ENCODE data around the gene MICU2.

The MICU2 gene

DNA sequence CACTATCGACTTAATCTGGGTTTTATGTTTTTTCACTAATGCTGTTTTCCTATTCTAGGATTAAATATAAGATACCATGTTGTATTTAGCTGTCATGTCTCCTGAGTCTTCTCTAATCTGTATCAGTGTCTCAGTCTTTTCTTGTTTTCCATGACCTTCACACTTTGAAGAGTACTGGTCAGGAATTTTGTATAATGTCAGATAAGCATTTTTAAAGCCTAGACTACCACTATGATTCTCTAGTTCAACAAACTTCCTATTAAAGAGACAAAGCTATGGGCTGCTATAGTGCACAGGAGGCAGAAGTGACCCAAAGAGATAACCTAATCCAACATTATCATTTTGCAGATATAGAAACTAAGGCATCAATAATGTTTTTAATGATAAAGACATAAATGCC lies 81.8 kb downstream of the MICU2 start:
- in situ Hi-C loops (cut with MboI; ENCODE audit: low pct_unique_long_range_greater_than_20kb, low sequenced_read_pairs, unreplicated experiment) = no loop called here
- TF ChIP-seq, protein P1, sequence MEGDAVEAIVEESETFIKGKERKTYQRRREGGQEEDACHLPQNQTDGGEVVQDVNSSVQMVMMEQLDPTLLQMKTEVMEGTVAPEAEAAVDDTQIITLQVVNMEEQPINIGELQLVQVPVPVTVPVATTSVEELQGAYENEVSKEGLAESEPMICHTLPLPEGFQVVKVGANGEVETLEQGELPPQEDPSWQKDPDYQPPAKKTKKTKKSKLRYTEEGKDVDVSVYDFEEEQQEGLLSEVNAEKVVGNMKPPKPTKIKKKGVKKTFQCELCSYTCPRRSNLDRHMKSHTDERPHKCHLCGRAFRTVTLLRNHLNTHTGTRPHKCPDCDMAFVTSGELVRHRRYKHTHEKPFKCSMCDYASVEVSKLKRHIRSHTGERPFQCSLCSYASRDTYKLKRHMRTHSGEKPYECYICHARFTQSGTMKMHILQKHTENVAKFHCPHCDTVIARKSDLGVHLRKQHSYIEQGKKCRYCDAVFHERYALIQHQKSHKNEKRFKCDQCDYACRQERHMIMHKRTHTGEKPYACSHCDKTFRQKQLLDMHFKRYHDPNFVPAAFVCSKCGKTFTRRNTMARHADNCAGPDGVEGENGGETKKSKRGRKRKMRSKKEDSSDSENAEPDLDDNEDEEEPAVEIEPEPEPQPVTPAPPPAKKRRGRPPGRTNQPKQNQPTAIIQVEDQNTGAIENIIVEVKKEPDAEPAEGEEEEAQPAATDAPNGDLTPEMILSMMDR (IDR thresholded peaks at IDR 0.05; ENCODE audit: extremely low read depth, insufficient read depth, missing control alignments) = no peak

DNA sequence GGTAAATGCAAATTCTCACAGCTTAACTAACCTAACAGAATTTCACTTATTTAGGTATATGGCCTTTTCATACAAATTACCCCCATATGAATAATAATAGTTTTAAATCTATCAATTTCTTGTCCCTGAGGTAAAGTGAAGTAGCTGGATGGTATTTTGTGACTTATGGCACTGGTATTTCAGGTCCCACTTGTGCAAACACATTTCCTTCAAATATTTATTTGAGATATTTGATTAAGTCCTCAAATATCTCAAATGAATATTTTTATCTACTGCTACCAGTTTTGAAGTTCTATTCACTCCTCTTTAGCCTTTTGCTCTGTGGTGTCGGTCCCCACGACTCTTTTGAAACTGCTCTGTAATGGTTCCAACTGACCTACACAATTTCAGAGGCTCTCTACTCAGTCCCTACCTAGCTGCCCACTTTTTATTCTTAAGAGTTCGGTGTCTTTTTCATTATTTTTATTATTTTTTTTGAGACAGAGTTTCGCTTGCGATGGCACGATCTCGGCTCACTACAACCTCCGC lies 85.3 kb downstream of the MICU2 start:
- no peak for DNase-seq (ENCODE audit: low spot score)
- TF ChIP-seq, protein P1 (IDR thresholded peaks at IDR 0.05; ENCODE audit: extremely low read depth, insufficient read depth, missing control alignments) = no peak
- in situ Hi-C loops (cut with MboI; ENCODE audit: low pct_unique_long_range_greater_than_20kb, low sequenced_read_pairs, unreplicated experiment) = no loop called here

More for the DNA sequence above, 81.8 kb downstream of the MICU2 start:
- no peak for DNase-seq (ENCODE audit: low spot score)

DNA sequence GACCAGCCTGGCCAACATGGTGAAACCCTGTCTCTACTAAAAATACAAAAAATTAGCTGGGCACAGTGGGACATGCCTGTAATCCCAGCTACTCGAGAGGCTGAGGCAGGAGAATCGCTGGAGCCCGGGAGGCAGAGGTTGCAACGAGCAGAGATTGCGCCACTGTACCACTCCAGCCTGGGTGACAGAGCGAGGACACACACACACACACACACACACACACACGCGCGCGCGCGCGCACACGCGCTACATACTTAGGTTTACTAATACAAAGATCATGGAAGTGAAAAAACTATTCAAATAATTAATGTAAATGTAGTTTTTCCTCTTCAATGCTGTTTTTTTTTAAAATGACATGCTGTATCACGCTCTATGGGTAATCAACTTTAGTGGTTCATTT lies 86.4 kb downstream of the MICU2 start:
- no peak for DNase-seq (ENCODE audit: low spot score)
- in situ Hi-C loops (cut with MboI; ENCODE audit: low pct_unique_long_range_greater_than_20kb, low sequenced_read_pairs, unreplicated experiment) = no loop called here
- TF ChIP-seq, protein P1 (IDR thresholded peaks at IDR 0.05; ENCODE audit: extremely low read depth, insufficient read depth, missing control alignments) = no peak

DNA sequence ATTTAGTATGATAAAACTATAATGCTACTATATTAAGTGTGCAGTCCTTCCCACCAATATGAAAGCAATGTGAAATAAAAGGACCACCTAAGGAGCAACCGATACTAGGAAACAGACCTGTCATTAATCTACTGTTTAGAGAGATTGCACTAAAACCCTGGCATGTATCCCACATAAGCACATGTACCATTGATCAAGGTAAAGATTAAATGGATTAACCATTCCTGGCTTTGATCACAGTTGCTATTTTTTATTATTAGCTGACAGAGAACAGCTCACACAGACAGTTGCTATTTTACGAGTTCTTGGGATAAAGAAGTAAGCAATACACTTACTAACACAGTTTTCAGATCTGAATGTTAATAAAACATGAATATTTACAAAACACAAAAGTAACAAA lies 87.2 kb downstream of the MICU2 start:
- TF ChIP-seq, protein P1 (IDR thresholded peaks at IDR 0.05; ENCODE audit: extremely low read depth, insufficient read depth, missing control alignments) = no peak
- no peak for DNase-seq (ENCODE audit: low spot score)
- in situ Hi-C loops (cut with MboI; ENCODE audit: low pct_unique_long_range_greater_than_20kb, low sequenced_read_pairs, unreplicated experiment) = no loop called here

DNA sequence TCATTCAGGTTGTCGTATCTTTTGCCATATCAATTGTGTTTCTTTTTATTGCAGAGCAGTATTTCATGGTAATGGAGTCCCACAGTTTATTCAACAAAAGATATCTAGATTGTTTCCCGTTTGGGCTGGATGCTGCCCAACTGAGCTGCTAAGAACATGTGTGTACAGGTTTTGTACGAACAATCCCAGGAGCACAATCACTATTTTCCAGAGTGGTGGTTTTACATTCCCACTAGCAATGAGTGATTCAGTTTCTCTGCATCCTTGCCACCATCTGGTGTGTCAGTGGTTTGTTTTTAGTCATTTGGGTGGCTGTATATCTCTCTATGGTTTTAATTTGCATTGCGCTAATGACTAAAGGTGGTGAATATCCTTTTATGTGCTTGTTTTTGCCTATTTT lies 92.1 kb downstream of the MICU2 start:
- TF ChIP-seq, protein P1 (IDR thresholded peaks at IDR 0.05; ENCODE audit: extremely low read depth, insufficient read depth, missing control alignments) = no peak
- no peak for DNase-seq (ENCODE audit: low spot score)
- in situ Hi-C loops (cut with MboI; ENCODE audit: low pct_unique_long_range_greater_than_20kb, low sequenced_read_pairs, unreplicated experiment) = no loop called here

DNA sequence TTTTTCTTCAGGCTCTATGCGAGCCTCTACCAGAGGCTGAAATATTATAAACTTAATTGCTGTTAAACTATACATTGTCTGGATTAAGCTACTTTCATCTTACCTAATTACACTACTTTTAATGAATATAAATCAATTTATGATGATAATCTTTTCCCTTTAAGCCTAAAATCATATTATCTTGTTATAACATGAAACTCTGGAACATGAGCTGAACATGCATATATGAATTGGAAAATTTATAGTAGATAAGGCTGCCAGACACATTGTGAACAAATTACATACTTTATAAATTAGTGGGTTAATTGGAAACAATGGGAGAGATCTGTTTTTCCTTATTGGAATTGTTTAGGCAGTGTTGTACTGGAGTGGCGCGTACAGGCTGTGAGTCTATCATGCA lies 99.6 kb downstream of the MICU2 start:
- no peak for DNase-seq (ENCODE audit: low spot score)
- in situ Hi-C loops (cut with MboI; ENCODE audit: low pct_unique_long_range_greater_than_20kb, low sequenced_read_pairs, unreplicated experiment) = no loop called here
- TF ChIP-seq, protein P1 (IDR thresholded peaks at IDR 0.05; ENCODE audit: extremely low read depth, insufficient read depth, missing control alignments) = no peak

DNA sequence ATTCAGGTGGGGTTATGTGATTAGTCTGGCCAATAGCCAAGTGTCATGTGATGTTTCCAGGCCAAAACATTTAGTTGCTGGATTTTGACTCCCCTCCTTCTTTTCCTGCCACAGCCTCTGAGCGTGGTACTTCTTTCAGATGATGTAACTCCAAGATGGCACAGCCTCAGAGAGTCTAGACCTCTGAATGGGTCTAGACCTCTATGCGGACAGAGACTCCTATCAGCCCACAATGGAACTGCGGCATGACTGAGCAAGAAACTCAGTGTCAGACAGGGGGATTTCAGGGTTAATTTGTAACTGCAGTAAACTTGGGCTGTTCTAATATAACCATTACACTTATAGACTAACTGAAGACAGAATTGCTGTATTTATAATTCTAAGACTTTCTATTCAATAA lies 102.3 kb downstream of the MICU2 start:
- in situ Hi-C loops (cut with MboI; ENCODE audit: low pct_unique_long_range_greater_than_20kb, low sequenced_read_pairs, unreplicated experiment) = no loop called here
- no peak for DNase-seq (ENCODE audit: low spot score)
- TF ChIP-seq, protein P1 (IDR thresholded peaks at IDR 0.05; ENCODE audit: extremely low read depth, insufficient read depth, missing control alignments) = peak; percentile 10

All from GM13977 (cell line).